H1 (cell line): ENCODE measurements around the gene ZNF571. TPM values are rescaled to one million over a fixed set of nuclear protein-coding genes. Genes with fewer than 3 reads are reported as not detected.

Source experiments
- CTCF ChIA-PET: fragments of 300-600 bp; sonication (Branson Sonifier 250); formaldehyde crosslinking; loops from one replicate; lab custom pipeline; 2021; ENCODE audit not compliant: partially characterized antibody; lab: Charles Lee
- POLR2A ChIA-PET: fragments of 300-600 bp; sonication (Branson Sonifier 250); formaldehyde crosslinking; loops from one replicate; lab custom pipeline; 2021; ENCODE audit warnings: inconsistent platforms; ENCODE audit not compliant: partially characterized antibody; lab: Charles Lee
- DNase-seq, 2 experiments: peaks; one replicate each; pipeline versions ENCODE4 v3.0.0 to v3.0.0-alpha.2; 2010 to 2022; ENCODE audit warnings: low spot score in 2 of 2, low read depth in 1 of 2, mixed read lengths in 1 of 2
- FAIRE-seq: peaks from 2 replicates; lab custom pipeline; 2011; peaks lifted over from hg19 to GRCh38; lab: Jason Lieb, UNC
- H2AFZ ChIP-seq: 2 replicates; pipeline ENCODE4 v1.8.1; 2012; ENCODE audit warnings: low read length, inconsistent platforms
- H2AK5ac ChIP-seq: 2 replicates; pipeline ENCODE4 v1.6.1; 2013; ENCODE audit warnings: low read depth, low read length
- H2BK120ac ChIP-seq: replicated peaks from 2 replicates; pipeline ENCODE3; 2013; ENCODE audit warnings: low read depth, low read length, inconsistent platforms
- H2BK12ac ChIP-seq: 2 replicates; pipeline ENCODE4 v1.6.1; 2013; ENCODE audit warnings: low read depth, low read length
- H2BK15ac ChIP-seq: 2 replicates; pipeline ENCODE4 v1.6.1; 2013; ENCODE audit warnings: low read length
- H2BK20ac ChIP-seq: 2 replicates; pipeline ENCODE4 v1.6.1; 2013; ENCODE audit warnings: low read length
- H2BK5ac ChIP-seq: 2 replicates; pipeline ENCODE4 v1.6.1; 2013; ENCODE audit warnings: low read depth, low read length
- H3K14ac ChIP-seq: 2 replicates; pipeline ENCODE4 v1.6.1; 2013; ENCODE audit warnings: inconsistent platforms; ENCODE audit not compliant: insufficient read length
- H3K18ac ChIP-seq: 2 replicates; pipeline ENCODE4 v1.6.1; 2013; ENCODE audit warnings: low read length; ENCODE audit errors: extremely low read depth
- H3K23ac ChIP-seq: 2 replicates; pipeline ENCODE4 v1.6.1; 2013; ENCODE audit warnings: inconsistent platforms; ENCODE audit not compliant: insufficient read length
- H3K23me2 ChIP-seq: 2 replicates; pipeline ENCODE4 v1.6.1; 2013; ENCODE audit warnings: low read depth, low read length
- H3K27ac ChIP-seq: 2 replicates; pipeline ENCODE4 v1.6.1; 2011; ENCODE audit warnings: low read depth, low read length, inconsistent platforms
- H3K27me3 ChIP-seq, 4 experiments: replicated peaks in 1 of 4; 1 replicate in 1 of 4; 2 replicates in 3 of 4; pipeline versions ENCODE4 v1.6.1 to v1.8.1; 2011 to 2013; ENCODE audit warnings: low read length in 3 of 4, mild to moderate bottlenecking in 3 of 4, inconsistent platforms in 2 of 4, mixed read lengths in 2 of 4, moderate library complexity in 1 of 4; ENCODE audit not compliant: control insufficient read depth in 3 of 4, insufficient read depth in 3 of 4; ENCODE audit errors: extremely low read depth in 1 of 4
- H3K36me3 ChIP-seq, 4 experiments: 2 replicates each; pipeline versions ENCODE4 v1.6.1 to v1.8.1; 2011 to 2013; ENCODE audit warnings: mild to moderate bottlenecking in 4 of 4, low read length in 3 of 4, moderate library complexity in 2 of 4, control low read depth in 1 of 4, inconsistent platforms in 1 of 4; ENCODE audit not compliant: insufficient read depth in 4 of 4, control insufficient read depth in 2 of 4
- H3K4ac ChIP-seq: replicated peaks from 2 replicates; pipeline ENCODE3; 2013; ENCODE audit warnings: low read length, low read depth, mixed read lengths, inconsistent platforms; ENCODE audit not compliant: insufficient read length
- H3K4me1 ChIP-seq, 4 experiments: replicated peaks in 1 of 4; 1 replicate in 1 of 4; 2 replicates in 3 of 4; pipeline versions ENCODE4 v1.6.1 to v1.8.1; 2011 to 2013; ENCODE audit warnings: low read length in 3 of 4, inconsistent platforms in 2 of 4, mixed read lengths in 1 of 4; ENCODE audit not compliant: insufficient read depth in 4 of 4, control insufficient read depth in 3 of 4
- H3K4me2 ChIP-seq, 2 experiments: 2 replicates each; pipeline versions ENCODE4 v1.6.1 to v1.8.1; 2011 to 2013; ENCODE audit warnings: low read depth in 2 of 2, low read length in 2 of 2, control low read depth in 1 of 2, inconsistent platforms in 1 of 2, mild to moderate bottlenecking in 1 of 2; ENCODE audit not compliant: insufficient read depth in 1 of 2
- H3K4me3 ChIP-seq, 4 experiments: fragments of 200-600, 300-600 bp in 1 of 4; sonication (generic), shearing (Covaris generic), sonication (Bioruptor Twin) in 1 of 4; 2 replicates each; pipeline versions ENCODE4 v1.5.1 to v1.8.1; 2011 to 2016; ENCODE audit warnings: low read length in 4 of 4, low read depth in 3 of 4, control low read depth in 2 of 4, inconsistent platforms in 2 of 4, mild to moderate bottlenecking in 2 of 4, mixed read lengths in 1 of 4, moderate library complexity in 1 of 4; ENCODE audit not compliant: insufficient read depth in 2 of 4; ENCODE audit errors: extremely low read depth in 1 of 4
- H3K56ac ChIP-seq: replicated peaks from 2 replicates; pipeline ENCODE3; 2013; ENCODE audit warnings: low read depth, mild to moderate bottlenecking, mixed read lengths, low read length, inconsistent platforms; ENCODE audit not compliant: insufficient read length
- H3K79me1 ChIP-seq: 2 replicates; pipeline ENCODE4 v1.6.1; 2013; ENCODE audit warnings: low read depth, low read length, control low read depth
- H3K79me2 ChIP-seq, 2 experiments: 2 replicates each; pipeline versions ENCODE4 v1.6.1 to v1.8.1; 2012 to 2013; ENCODE audit warnings: low read length in 2 of 2, mild to moderate bottlenecking in 2 of 2, inconsistent platforms in 1 of 2; ENCODE audit not compliant: insufficient read depth in 2 of 2, control insufficient read depth in 1 of 2
- H3K9ac ChIP-seq, 4 experiments: replicated peaks in 1 of 4; 1 replicate in 1 of 4; 2 replicates in 3 of 4; pipeline versions ENCODE4 v1.6.1 to v1.8.1; 2011 to 2013; ENCODE audit warnings: low read depth in 3 of 4, low read length in 3 of 4, control low read depth in 2 of 4, mild to moderate bottlenecking in 2 of 4, moderate library complexity in 2 of 4, inconsistent platforms in 1 of 4; ENCODE audit errors: extremely low read depth in 1 of 4
- H3K9me3 ChIP-seq, 2 experiments: 2 replicates each; pipeline versions ENCODE4 v1.6.1 to v1.8.1; 2012 to 2013; ENCODE audit warnings: mild to moderate bottlenecking in 2 of 2, moderate library complexity in 2 of 2, control low read depth in 1 of 2, inconsistent platforms in 1 of 2, low read depth in 1 of 2, low read length in 1 of 2, mixed read lengths in 1 of 2; ENCODE audit not compliant: insufficient read depth in 2 of 2
- H4K20me1 ChIP-seq, 2 experiments: replicated peaks in 1 of 2; 2 replicates each; pipeline versions ENCODE3 to v1.8.1; 2011 to 2013; ENCODE audit warnings: inconsistent platforms in 2 of 2, low read length in 2 of 2, mild to moderate bottlenecking in 1 of 2; ENCODE audit not compliant: insufficient read depth in 2 of 2, control insufficient read depth in 1 of 2
- H4K5ac ChIP-seq: 2 replicates; pipeline ENCODE4 v1.6.1; 2013; ENCODE audit warnings: low read length, low read depth, mixed read lengths, inconsistent platforms; ENCODE audit not compliant: insufficient read length
- H4K8ac ChIP-seq: 2 replicates; pipeline ENCODE4 v1.8.0; 2013; ENCODE audit warnings: mild to moderate bottlenecking, moderate library complexity, low read length, inconsistent platforms; ENCODE audit not compliant: insufficient read depth; ENCODE audit errors: extremely low read depth
- H4K91ac ChIP-seq: replicated peaks from 2 replicates; pipeline ENCODE3; 2013; ENCODE audit warnings: low read length, mixed read lengths, inconsistent platforms; ENCODE audit not compliant: insufficient read length
- CREB1 ChIP-seq: IDR thresholded peaks from 2 replicates; pipeline ENCODE4 v1.6.1; 2012; ENCODE audit warnings: inconsistent platforms
- EP300 ChIP-seq, 2 experiments: IDR thresholded peaks; 1 replicate in 1 of 2; 2 replicates in 1 of 2; pipeline ENCODE4 v1.6.1; 2011 to 2012; ENCODE audit warnings: low read depth in 2 of 2, low read length in 2 of 2, mild to moderate bottlenecking in 2 of 2, borderline replicate concordance in 1 of 2, inconsistent platforms in 1 of 2, moderate library complexity in 1 of 2
- JUND ChIP-seq: IDR thresholded peaks from 2 replicates; pipeline ENCODE4 v1.6.1; 2011; ENCODE audit warnings: mild to moderate bottlenecking, improper control_type of control experiment, low read length
- KDM4A ChIP-seq: IDR thresholded peaks from one replicate; pipeline ENCODE4 v1.7.1; 2012; ENCODE audit warnings: low read depth, mild to moderate bottlenecking, moderate library complexity, low read length, inconsistent platforms; ENCODE audit not compliant: severe bottlenecking
- RAD21 ChIP-seq, 2 experiments: IDR thresholded peaks in 1 of 2; conservative IDR thresholded peaks in 1 of 2; 2 replicates each; pipeline ENCODE4 v1.6.1; 2011; ENCODE audit warnings: low read depth in 2 of 2, low read length in 2 of 2, improper control_type of control experiment in 1 of 2, inconsistent platforms in 1 of 2, mild to moderate bottlenecking in 1 of 2, moderate library complexity in 1 of 2
- SIN3A ChIP-seq, 2 experiments: IDR thresholded peaks in 1 of 2; conservative IDR thresholded peaks in 1 of 2; 2 replicates each; pipeline ENCODE4 v1.6.1; 2011 to 2012; ENCODE audit warnings: low read length in 2 of 2, improper control_type of control experiment in 1 of 2, low read depth in 1 of 2, mild to moderate bottlenecking in 1 of 2
- SRF ChIP-seq: IDR thresholded peaks from 2 replicates; pipeline ENCODE4 v1.6.1; 2011; ENCODE audit warnings: mild to moderate bottlenecking, low read depth, low read length, moderate library complexity
- WGBS, 2 experiments: shearing (Covaris generic) in 1 of 2; methylation state at CpG; one replicate each; pipeline versions ENCODE4 v1.1.6 to v1.1.7; 2013 to 2015; ENCODE audit warnings: low lambda C conversion rate in 2 of 2, mixed read lengths in 2 of 2, inconsistent platforms in 1 of 2, low coverage in 1 of 2, missing lambda C conversion rate in 1 of 2; ENCODE audit not compliant: insufficient replicate concordance in 2 of 2, insufficient coverage in 1 of 2, insufficient read length in 1 of 2; ENCODE audit errors: extremely low coverage in 1 of 2, missing lambda C conversion rate in 1 of 2; 5-methylcytosine and 5-hydroxymethylcytosine counted together
- polyA plus RNA-seq, 7 experiments: library from polyadenylated mRNA; depleted of rRNA in 3 of 7; stranded (reverse) in 5 of 7; unstranded in 2 of 7; fragments of >200 nt in 5 of 7; fragments of 200-250 nt in 2 of 7; gene quantifications; 1 replicate in 5 of 7; 2 replicates in 1 of 7; 4 replicates in 1 of 7; pipeline versions ENCODE4 v1.2.1 to v1.2.3, GENCODE V29; 2011 to 2013; ENCODE audit warnings: missing spikeins in 2 of 7, mixed read lengths in 2 of 7
- total RNA-seq: library from RNA; stranded (reverse); fragmentation: NEBNext Ultra II Directional; extraction: Animal tissue kit (Norgen Biotek cat#: 25700); gene quantifications from 2 replicates; pipeline ENCODE4 v1.2.1, GENCODE V29; 2021
- TF ChIP-seq, protein P1 (sequence below): IDR thresholded peaks from 2 replicates; pipeline ENCODE4 v1.6.1; 2011; ENCODE audit warnings: low read length, improper control_type of control experiment

The ZNF571 gene
- total and polyA plus RNA-seq, 2 of the 8 experiments (the other 6 are each of a cell fraction or from before 2014, with no cell fraction given) = 1.8 to 3.9 TPM

DNA sequence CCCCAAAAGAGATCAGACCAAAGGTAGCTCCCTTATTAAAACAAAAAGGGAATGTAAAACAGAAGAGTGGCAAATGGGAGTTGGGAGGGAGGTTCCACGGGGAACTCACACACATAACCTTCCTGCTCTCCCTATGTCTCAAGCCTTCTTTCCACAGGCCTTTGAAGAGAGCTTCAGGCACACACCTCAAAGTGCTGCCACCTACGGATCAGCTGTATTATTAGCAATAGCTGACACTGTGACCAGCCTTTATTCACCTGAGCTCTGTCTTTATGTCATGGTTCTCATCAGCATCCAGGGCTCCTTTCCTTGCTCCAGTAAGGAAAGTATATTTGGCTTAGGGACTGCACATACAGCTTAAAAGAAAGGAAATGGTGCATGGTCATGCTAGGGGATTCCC, 11.3 kb downstream of the ZNF571 start:
- H3K4me2 ChIP-seq = no peak overlapping the region
- H3K4ac ChIP-seq = no peak overlapping the region
- no peak overlapping the region for H4K5ac ChIP-seq
- H3K4me1 ChIP-seq = no peaks in the 10 kb centered on the region; a peak in 1 of 7 replicates
- H3K27me3 ChIP-seq = no peaks in the 10 kb centered on the region
- no peak overlapping the region for H2BK12ac ChIP-seq
- H3K14ac ChIP-seq = no peak overlapping the region
- H3K23ac ChIP-seq = no peak overlapping the region
- no peak overlapping the region for H2AFZ ChIP-seq
- H3K36me3 ChIP-seq = peaks cover 0 to 40% (median 4%) of the 10 kb centered on the region in 4 experiments; a peak in 5 of 8 replicates
- H2BK20ac ChIP-seq = no peak overlapping the region
- no peak overlapping the region for H2BK120ac ChIP-seq
- no peaks in the 10 kb centered on the region; the same call in 1 of the 2 replicates for H3K79me1 ChIP-seq
- no peak overlapping the region for H3K27ac ChIP-seq
- no peak overlapping the region for H3K56ac ChIP-seq
- no peaks in the 10 kb centered on the region for H3K23me2 ChIP-seq
- H2AK5ac ChIP-seq = no peak overlapping the region
- H3K79me2 ChIP-seq = no peaks in the 10 kb centered on the region
- ChIA-PET CTCF (interaction anchor here (0.6 to 2.2 kb wide), 11 partner anchors 11 to 2000 kb away, joined by 3 to 14 read pairs (median 4); partner anchors contain the start of genes ZNF540 and ZNF571), POLR2A (interaction anchor here (0.8 to 1.6 kb wide), 3 partner anchors 11 to 249 kb away, joined by 3 to 9 read pairs (median 4); partner anchors contain the start of genes ZNF540, ZNF571 and ZNF793)
- DNase-seq (no peak), FAIRE-seq (peak; percentile 88)
- no peak overlapping the region for H2BK15ac ChIP-seq
- no peak overlapping the region for H3K9ac ChIP-seq
- no peak overlapping the region for H2BK5ac ChIP-seq
- no peak overlapping the region for H4K8ac ChIP-seq
- H3K9me3 ChIP-seq = peaks cover 14 to 39% of the 10 kb centered on the region in 2 experiments
- no peak overlapping the region for H3K18ac ChIP-seq
- no peak overlapping the region for H3K4me3 ChIP-seq
- H4K91ac ChIP-seq = no peak overlapping the region
- WGBS, 2 experiments = 77% methylated on average over 2 of the region's 2 CpGs; no CpG with 5 or more reads in 1 of the 2 experiments
- no peaks in the 10 kb centered on the region for H4K20me1 ChIP-seq
- TF ChIP-seq RAD21 (IDR thresholded peaks at IDR 0.05 in 1 of 2, conservative IDR thresholded peaks at IDR 0.05 in 1 of 2; ENCODE audit: low read depth in 2 of 2, low read length in 2 of 2) (peak; percentile 22 to 43; a peak in 3 of 4 replicates), CREB1 (no peak), SIN3A (conservative IDR thresholded peaks at IDR 0.05 in 1 of 2, IDR thresholded peaks at IDR 0.05 in 1 of 2; ENCODE audit: low read depth in 1 of 2, low read length in 2 of 2) (no peak), JUND (no peak), EP300 (IDR thresholded peaks at IDR 0.05; ENCODE audit: borderline replicate concordance in 1 of 2, low read depth in 2 of 2, low read length in 2 of 2) (no peak), KDM4A (no peak), SRF (no peak)
- TF ChIP-seq, protein P1, sequence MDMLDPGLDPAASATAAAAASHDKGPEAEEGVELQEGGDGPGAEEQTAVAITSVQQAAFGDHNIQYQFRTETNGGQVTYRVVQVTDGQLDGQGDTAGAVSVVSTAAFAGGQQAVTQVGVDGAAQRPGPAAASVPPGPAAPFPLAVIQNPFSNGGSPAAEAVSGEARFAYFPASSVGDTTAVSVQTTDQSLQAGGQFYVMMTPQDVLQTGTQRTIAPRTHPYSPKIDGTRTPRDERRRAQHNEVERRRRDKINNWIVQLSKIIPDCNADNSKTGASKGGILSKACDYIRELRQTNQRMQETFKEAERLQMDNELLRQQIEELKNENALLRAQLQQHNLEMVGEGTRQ = no peak
